ENCODE results near the gene PDXP.
"Not testable (repeated sequence)": the region's sequence is repeated elsewhere in the genome, so short reads cannot be mapped to it uniquely, and the experiment has no call there.

PDXP gene

DNA sequence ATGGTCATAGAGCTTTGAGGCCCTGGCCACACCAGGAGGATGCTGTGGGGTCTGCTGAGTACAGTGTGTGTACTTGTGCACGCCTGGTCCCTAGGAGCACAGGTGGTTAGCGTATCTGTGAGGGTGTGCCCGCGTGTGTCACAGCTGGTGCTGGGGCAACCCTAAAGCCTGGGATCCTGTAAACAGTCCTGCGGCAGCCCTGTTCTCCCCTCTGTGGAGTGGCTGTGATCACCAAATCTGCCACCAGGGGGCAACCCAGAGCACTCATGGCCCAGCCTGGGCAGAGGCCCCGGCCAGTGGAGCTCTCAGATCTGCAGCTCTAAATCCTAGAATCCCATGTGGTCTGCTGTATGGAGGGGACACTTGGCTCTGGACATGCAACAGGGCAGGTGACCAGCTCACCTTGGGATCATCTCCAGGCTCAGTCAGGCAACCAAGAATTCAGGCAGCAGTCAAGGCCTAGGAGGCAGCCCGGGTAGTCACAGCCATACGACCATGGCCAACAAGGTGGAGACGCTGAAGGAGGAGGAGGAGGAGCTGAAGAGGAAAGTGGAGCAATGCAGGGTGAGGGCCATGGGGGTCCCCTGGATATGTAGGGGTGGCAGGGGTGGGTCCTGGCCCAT, 15.2 kb upstream of the PDXP start:
- DNase-seq (ENCODE audit: low read depth in 2 of 3, low spot score in 2 of 3) = peak; percentile 61 to 94 (median 92)

DNA sequence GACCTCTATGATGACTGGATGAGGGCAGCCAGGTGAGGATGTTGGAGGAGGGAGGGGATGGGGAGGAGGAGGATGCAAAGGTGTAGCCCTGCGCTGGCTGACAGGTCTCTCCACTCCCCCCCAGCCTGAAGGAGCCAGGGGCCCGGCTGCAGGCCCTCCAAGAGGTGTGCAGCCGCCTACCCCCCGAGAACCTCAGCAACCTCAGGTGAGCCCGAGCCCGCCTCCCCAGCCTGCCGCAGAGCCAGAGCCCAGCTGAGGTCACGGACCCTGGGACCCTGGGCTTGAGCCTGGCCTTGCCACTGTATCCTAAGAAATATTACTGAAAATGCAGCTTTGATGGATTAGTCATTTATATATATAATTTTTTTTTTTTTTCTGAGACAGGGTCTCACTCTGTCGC, 11.2 kb upstream of the PDXP start:
- no peak for DNase-seq (ENCODE audit: low read depth in 2 of 3, low spot score in 2 of 3)

DNA sequence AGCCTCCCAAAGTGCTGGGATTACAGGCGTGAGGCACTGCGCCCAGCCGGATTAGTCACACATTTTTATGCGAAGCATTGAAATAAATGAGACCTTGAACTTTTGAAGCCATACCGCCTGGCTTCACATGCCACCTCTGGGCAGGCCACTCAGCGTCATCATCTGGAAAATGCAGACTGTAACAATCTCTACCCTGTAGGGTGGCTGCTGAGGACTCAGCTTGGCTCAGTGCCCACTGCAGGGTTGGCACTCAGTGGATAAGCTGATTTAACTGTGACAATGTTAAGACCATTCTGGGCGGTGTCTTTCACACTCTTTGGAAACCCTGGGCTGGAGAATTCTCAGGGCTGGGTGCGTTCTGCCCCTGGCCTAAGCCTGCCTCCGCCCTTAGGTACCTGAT, 10.6 kb upstream of the PDXP start:
- no peak for DNase-seq (ENCODE audit: low read depth in 2 of 3, low spot score in 2 of 3)

DNA sequence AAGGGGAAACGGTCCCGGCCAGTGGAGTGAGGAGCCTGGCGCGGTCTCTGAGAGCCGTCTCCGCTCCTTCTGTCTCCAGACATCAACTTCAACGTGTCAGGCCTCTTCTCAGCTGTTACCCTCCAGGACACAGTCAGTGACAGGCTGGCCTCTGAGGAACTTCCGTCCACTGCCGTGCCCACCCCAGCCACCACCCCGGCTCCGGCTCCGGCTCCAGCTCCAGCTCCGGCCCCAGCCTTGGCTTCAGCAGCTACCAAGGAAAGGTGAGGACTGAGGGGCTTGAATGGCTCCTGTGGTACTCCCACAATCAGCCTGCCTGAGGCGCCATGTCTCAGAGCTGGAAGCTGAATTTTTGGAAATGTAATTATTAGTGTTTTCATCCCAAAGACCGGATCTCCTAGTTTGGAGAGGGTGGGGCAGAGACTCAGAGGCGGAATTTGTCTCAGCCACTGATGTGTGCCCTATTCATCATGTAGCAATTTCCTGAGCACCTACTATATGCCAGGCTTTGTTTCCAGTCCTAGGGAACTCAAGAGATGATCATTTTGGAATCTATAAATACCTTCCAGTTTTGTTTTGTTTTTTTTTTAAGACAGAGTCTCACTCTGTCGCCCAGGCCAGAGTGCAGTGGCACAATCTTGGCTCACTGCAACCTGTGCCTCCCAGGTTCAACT, 7.9 kb upstream of the PDXP start:
- no peak for DNase-seq (ENCODE audit: low read depth in 2 of 3, low spot score in 2 of 3)

GRCh38 chr22:37654563-37655251, 3.8 kb upstream of the PDXP start:
- DNase-seq (ENCODE audit: low read depth in 2 of 3, low spot score in 2 of 3) = no peak

- DNase-seq (ENCODE audit: low read depth in 2 of 3, low spot score in 2 of 3) = no peak
Measured at GRCh38 chr22:37655252-37655563, 3.3 kb upstream of the PDXP start.

GRCh38 chr22:37656583-37656982, 1.9 kb upstream of the PDXP start:
- not testable (repeated sequence) for DNase-seq (ENCODE audit: low read depth in 2 of 3, low spot score in 2 of 3)

DNA sequence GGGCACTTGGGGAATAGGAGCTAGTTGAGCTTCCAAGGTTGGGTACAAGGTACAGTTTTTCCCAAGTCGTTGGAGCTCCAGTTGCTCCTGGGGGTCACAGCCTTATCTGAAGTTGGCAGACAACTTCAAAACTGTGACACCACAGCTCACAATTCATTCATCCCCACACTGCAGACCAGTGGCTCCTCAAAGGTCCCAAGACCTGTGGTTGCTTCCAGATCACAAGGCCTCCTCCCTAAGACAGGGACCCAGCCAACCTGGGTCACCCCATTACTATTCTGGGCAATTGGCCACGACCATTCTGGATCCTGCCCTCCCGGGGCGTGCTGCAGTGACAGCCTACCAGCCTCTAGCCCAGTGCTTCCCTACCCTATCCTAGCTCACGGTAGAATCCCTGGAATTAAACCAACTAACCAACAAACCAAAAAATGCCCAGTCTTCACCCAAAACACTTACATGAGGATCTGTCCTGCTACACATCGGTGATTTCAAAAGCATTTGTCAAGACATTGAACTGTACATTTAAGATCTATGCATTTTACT, 862 bp upstream of the PDXP start:
- no peak for DNase-seq (ENCODE audit: low read depth in 2 of 3, low spot score in 2 of 3)

DNA sequence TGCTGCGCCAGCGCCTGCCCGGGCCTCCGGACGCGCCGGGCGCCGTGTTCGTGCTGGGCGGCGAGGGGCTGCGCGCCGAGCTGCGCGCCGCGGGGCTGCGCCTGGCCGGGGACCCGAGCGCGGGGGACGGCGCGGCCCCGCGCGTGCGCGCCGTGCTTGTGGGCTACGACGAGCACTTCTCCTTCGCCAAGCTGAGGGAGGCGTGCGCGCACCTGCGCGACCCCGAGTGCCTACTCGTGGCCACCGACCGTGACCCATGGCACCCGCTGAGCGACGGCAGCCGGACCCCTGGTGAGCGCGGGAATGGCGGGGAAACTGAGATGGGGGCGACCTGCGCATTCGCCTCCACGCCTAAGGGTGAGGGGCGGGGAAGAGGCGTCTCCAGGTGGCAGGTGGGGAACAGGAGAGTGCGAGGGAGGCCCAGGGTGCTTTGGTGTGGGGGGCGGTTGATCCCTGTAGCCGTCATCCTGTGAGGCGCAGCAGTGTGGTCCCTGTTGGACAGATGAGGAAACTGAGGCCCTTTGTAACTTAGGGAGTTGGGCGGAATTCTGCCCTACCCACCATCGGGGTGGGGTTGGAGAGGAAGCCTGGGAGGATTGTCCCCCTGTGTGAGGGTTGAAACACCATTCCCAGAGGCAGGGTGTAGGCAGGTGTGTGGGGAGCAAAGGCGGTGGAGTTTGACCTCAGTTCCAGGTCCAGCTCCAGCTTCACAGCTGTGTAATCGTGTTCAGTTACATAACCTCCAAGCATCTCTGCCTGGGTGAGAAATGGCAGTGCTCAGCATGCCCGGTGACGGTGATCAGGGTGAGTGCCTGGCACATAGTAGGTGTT, 758 bp downstream of the PDXP start:
- DNase-seq (ENCODE audit: low read depth in 2 of 3, low spot score in 2 of 3) = no peak

DNA sequence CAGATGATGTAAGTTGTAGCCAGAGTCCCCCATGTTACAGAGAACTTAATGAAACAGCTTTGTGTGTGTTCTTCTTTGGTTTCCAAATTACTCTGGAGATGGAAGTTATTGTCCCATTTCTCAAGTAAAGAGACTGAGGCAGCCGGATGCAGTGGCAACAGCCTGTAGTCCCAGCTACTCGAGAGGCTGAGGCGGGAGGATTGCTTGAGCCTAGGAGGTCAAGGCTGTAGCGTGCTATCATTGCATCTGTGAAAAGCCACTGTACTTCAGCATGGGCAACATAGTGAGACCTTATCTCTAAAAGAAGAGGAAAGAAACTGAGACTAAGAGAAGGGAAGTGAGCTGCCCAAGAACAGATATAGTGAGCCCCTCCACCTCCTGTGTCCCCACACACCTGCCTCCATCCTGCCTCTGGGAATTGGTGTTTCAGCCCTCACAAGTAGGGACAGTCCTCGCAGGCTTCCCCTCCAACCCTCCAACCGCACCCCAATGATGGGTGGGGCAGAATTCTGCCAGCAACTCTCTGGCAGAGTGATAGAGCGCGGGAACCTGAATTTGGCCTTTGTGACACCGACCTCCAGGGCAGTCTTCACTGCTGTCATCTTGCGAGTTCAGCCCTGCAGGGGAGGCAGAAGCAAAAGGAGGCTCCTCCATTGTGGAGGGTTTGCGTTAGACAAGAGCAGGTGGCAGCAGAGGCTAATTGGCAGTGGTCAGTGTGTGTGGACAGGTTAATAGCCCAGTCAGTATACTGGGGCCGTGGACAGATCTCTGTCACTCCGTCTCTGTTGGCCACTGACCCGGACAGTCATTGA, 1.6 kb downstream of the PDXP start:
- no peak for DNase-seq (ENCODE audit: low read depth in 2 of 3, low spot score in 2 of 3)

DNA sequence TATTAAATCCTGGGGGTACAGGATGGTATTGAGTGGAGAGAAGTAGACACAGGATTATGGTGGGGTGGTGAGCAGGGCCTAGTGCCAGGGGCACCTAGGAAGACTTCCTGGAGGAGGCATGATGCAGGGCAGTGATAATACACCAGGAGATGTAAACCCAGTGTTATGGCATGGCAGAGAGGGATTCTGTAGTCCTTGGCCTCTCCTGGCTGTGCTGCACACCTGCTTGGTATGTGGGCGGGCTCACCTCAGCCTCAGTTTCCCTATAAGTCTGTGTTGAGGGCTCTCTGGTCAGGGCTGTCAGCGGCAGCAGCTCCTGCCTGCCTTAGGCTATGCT, 2.2 kb downstream of the PDXP start:
- DNase-seq (ENCODE audit: low read depth in 2 of 3, low spot score in 2 of 3) = no peak

DNA sequence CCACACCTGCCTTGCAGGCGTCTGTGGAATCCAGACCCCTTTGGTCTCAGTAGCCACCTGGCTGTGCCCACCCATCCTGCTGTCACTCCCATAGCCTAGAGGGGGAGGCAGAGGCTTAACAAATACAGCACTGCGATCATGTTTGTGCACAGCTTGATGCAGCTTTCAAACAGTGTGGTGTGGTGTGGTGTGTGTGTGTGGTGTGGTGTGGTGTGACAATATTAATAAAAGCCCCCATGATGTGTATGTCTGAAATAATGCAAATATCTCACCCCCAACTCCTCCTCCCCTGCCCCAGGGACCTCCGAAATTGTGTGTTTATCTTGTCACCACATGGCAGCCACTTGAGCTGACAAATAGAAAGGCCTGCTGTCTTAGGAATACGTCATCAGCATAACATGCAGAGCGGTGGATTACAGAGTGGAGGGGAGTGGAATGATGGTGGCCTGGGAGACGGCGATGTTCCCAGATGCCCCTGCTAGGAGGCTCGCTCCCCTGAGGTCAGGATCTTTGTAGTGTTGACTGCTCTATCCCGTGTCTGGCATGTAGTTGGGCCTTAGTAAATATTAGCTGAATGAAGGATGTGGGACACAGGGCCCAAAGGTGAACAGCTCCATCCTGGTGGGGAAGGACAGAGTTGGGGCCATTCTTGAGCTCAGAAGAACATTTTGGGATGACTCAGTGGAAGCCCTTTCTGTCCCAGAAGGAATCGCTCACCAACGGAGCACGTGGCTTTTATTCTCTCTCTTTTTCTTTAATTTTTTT, 2.8 kb downstream of the PDXP start:
- no peak for DNase-seq (ENCODE audit: low read depth in 2 of 3, low spot score in 2 of 3)

DNA sequence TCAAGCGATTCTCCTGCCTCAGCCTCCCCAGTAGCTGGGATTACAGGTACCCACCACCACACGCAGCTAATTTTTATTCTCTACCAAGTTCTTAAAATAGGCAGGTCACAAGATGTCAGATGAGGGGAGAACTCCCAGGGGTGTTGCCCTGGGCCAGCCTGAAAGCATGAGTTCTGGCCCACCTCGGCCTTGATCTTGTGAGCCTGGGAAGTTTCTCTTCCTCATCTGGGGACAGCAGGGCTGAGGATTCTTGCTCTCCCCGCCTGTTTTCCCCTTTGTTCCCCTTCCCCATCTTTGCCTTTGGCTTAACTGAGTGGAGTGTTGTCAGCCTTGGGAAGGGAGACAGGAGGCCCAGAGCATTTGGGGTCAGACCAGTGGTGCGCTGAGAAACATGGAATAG, 3.5 kb downstream of the PDXP start:
- no peak for DNase-seq (ENCODE audit: low read depth in 2 of 3, low spot score in 2 of 3)

DNA sequence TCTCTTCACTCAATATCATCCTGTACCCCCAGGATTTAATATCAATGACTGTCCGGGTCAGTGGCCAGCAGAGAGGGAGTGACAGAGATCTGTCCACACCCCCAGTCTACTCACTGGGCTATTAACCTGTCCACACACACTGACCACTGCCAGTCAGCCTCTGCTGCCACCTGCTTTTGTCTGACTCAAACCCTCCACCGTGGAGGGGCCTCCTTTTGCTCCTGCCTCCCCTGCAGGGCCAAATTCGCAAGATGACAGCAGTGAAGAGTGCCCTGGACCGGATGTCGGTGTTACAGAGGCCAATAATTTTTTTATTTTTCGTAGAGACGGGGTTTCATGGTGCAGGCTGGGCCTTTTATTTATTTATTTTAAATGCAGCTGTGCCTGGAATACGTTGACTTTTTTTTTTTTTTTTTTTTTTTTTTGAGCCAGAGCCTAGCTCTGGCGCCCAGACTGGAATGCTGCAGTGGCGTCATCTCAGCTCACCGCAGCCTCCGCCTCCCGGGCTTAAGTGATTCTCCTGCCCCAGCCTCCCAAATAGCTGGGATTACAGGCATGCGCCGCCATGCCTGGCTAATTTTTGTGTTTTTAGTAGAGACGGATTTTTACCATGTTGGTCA, 5.1 kb downstream of the PDXP start:
- no peak for DNase-seq (ENCODE audit: low read depth in 2 of 3, low spot score in 2 of 3)

DNA sequence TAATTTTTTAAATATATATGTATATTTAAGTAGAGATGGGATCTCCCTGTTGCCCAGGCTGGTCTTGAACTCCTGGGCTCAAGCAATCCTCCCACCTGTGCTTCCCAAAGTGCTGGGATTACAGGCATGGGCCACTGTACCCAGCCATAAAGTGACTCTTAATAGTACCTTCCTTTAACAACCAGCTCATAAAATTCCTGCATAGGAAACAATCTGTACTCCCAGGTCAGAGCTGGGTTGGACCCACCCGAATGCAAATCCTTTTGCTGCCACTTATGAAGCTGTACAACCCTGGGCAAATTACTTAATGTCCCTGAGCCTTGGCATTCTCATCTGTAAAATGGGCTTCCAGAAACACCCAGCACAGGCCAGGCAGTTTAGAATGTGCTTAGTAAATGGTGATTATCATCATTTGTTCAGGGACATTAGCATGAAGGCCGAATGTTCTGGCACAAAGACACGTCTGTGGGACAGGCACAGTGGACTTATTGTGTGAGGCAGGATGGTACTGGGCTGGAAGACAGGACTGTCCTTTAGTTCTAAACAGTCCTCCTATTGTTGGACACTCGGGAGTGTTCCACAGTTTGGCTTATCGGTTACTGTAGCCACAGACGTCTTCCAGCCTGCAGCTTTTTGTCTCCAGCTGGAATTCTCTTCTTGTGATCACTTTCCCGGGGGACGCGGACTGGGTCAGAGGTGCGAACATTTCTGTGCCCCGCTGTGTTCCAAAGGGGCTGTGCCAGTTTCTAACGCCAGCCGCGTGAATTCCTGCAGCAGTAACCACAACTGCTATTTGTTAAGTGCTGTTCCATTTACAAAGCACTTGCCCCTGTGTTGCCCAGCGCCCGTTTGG, 6.0 kb downstream of the PDXP start:
- DNase-seq (ENCODE audit: low read depth in 2 of 3, low spot score in 2 of 3) = no peak

DNA sequence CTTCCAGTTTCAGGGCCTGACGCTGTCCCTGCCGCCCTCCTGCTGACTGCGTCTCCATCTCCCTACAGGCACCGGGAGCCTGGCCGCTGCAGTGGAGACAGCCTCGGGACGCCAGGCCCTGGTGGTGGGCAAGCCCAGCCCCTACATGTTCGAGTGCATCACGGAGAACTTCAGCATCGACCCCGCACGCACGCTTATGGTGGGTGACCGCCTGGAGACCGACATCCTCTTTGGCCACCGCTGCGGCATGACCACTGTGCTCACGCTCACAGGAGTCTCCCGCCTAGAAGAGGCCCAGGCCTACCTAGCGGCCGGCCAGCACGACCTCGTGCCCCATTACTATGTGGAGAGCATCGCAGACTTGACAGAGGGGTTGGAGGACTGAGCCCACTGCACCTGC, 7.0 kb downstream of the PDXP start:
- DNase-seq (ENCODE audit: low read depth in 2 of 3, low spot score in 2 of 3) = no peak

- no peak for DNase-seq (ENCODE audit: low read depth in 2 of 3, low spot score in 2 of 3)
Measured at GRCh38 chr22:37669586-37669985, 11.1 kb downstream of the PDXP start.

GRCh38 chr22:37672206-37672919, 13.8 kb downstream of the PDXP start:
- DNase-seq (ENCODE audit: low read depth in 2 of 3, low spot score in 2 of 3) = no peak

All from activated CD8-positive, alpha-beta memory T cell treated with anti-CD3 and anti-CD28 coated beads for 48 hours (primary cell).